22Rv1 (cell line): Measurements from ENCODE around the gene KRIT1.

Experiments used
- ZFX ChIP-seq: fragments of 450-650 bp; IDR thresholded peaks from 2 replicates; pipeline ENCODE4 v1.6.1; 2017; ENCODE audit warnings: antibody characterized with exemption, borderline replicate concordance
- TF ChIP-seq, protein P1 (sequence below): fragments of 450-650 bp; IDR thresholded peaks from 2 replicates; pipeline ENCODE4 v1.5.1; 2017; ENCODE audit warnings: mild to moderate bottlenecking

DNA sequence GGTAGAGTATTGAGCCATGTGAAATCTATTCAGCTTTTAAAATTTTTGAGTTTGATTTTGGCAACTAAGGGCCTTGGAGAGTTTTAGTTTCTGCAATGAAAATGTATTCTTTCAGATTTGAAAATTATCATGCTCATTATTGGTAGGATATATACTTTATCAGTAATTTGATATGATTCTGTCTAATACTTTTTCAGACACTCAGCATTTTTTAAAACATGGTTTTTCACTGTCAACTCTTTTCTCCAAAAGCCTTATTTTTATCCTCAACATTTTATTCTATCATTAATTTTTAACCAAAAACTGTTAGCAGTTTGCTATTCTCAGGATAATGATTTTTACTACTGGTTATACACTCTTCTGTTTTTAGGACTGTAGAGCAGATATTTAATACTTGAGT is 4.9 kb upstream of the KRIT1 start:
- TF ChIP-seq, protein P1, sequence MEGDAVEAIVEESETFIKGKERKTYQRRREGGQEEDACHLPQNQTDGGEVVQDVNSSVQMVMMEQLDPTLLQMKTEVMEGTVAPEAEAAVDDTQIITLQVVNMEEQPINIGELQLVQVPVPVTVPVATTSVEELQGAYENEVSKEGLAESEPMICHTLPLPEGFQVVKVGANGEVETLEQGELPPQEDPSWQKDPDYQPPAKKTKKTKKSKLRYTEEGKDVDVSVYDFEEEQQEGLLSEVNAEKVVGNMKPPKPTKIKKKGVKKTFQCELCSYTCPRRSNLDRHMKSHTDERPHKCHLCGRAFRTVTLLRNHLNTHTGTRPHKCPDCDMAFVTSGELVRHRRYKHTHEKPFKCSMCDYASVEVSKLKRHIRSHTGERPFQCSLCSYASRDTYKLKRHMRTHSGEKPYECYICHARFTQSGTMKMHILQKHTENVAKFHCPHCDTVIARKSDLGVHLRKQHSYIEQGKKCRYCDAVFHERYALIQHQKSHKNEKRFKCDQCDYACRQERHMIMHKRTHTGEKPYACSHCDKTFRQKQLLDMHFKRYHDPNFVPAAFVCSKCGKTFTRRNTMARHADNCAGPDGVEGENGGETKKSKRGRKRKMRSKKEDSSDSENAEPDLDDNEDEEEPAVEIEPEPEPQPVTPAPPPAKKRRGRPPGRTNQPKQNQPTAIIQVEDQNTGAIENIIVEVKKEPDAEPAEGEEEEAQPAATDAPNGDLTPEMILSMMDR, result no peak
- no peak for TF ChIP-seq ZFX
